Neural crest cell (in vitro differentiated cells): ENCODE data around the gene MBOAT2. TPM values are rescaled to one million over a fixed set of nuclear protein-coding genes. Genes with fewer than 3 reads are reported as not detected.
A peak's percentile ranks its signal among the peaks of the same experiment; 100 is the strongest.

Experiments used
- DNase-seq: peaks from one replicate; pipeline ENCODE4 v3.0.0; 2021; ENCODE audit warnings: low read depth, mixed read lengths, low spot score
- H3K27ac Mint-ChIP-seq: one replicate; pipeline ENCODE4 v1.8.0; 2021; ENCODE audit warnings: mild to moderate bottlenecking, mixed read lengths; ENCODE audit not compliant: unreplicated experiment
- H3K27me3 Mint-ChIP-seq: 2 replicates; pipeline ENCODE4 v1.8.0; 2021; ENCODE audit warnings: low read depth, mild to moderate bottlenecking, mixed read lengths
- H3K36me3 Mint-ChIP-seq: 2 replicates; pipeline ENCODE4 v1.8.0; 2021; ENCODE audit warnings: low read depth, mild to moderate bottlenecking, mixed read lengths
- H3K4me1 Mint-ChIP-seq: 2 replicates; pipeline ENCODE4 v1.8.0; 2021; ENCODE audit warnings: mixed read lengths
- H3K4me3 Mint-ChIP-seq: one replicate; pipeline ENCODE4 v1.8.0; 2021; ENCODE audit warnings: mild to moderate bottlenecking, mixed read lengths
- H3K9me3 Mint-ChIP-seq: 2 replicates; pipeline ENCODE4 v1.8.0; 2021; ENCODE audit warnings: mixed read lengths
- CTCF ChIP-seq: fragments of 200-600 bp; sonication (generic); conservative IDR thresholded peaks from 2 replicates; pipeline ENCODE4 v1.5.0; 2021; ENCODE audit warnings: antibody characterized with exemption, mild to moderate bottlenecking
- total RNA-seq: library from RNA; stranded (reverse); gene quantifications from 2 replicates; pipeline ENCODE4 v1.2.1, GENCODE V29; 2021

The MBOAT2 gene
- total RNA-seq, 1 donor from 2014 or later, result 53.1 TPM

GRCh38 chr2:8954990-8955389, 48.5 kb downstream of the MBOAT2 start:
- H3K4me3 Mint-ChIP-seq, result no peak overlapping the region
- DNase-seq, result no peak
- no peak overlapping the region for H3K27ac Mint-ChIP-seq
- H3K9me3 Mint-ChIP-seq, result peaks cover 21% of the 10 kb centered on the region
- peaks cover 54% of the 10 kb centered on the region for H3K36me3 Mint-ChIP-seq
- TF ChIP-seq CTCF, result no peak
- H3K4me1 Mint-ChIP-seq, result peaks cover 27% of the 10 kb centered on the region
- H3K27me3 Mint-ChIP-seq, result no peaks in the 10 kb centered on the region

GRCh38 chr2:8953525-8953924, 50.0 kb downstream of the MBOAT2 start:
- peaks cover 61% of the 10 kb centered on the region for H3K36me3 Mint-ChIP-seq
- no peaks in the 10 kb centered on the region for H3K27me3 Mint-ChIP-seq
- DNase-seq, result no peak
- no peak overlapping the region for H3K27ac Mint-ChIP-seq
- H3K4me3 Mint-ChIP-seq, result no peak overlapping the region
- TF ChIP-seq CTCF, result no peak
- peaks cover 18% of the 10 kb centered on the region for H3K4me1 Mint-ChIP-seq
- H3K9me3 Mint-ChIP-seq, result peaks cover 31% of the 10 kb centered on the region

GRCh38 chr2:8939486-8940114, 63.9 kb downstream of the MBOAT2 start:
- H3K36me3 Mint-ChIP-seq, result peaks cover 21% of the 10 kb centered on the region
- no peaks in the 10 kb centered on the region for H3K27me3 Mint-ChIP-seq
- DNase-seq, result no peak
- no peak overlapping the region for H3K4me3 Mint-ChIP-seq
- peaks cover 18% of the 10 kb centered on the region for H3K4me1 Mint-ChIP-seq
- no peak overlapping the region for H3K27ac Mint-ChIP-seq
- H3K9me3 Mint-ChIP-seq, result no peaks in the 10 kb centered on the region
- no peak for TF ChIP-seq CTCF

- Mint-ChIP-seq H3K27me3 (no peaks in the 10 kb centered on the region), H3K36me3 (peaks cover 25% of the 10 kb centered on the region), H3K4me3 (no peak overlapping the region), H3K27ac (peak overlapping the region; percentile 60), H3K4me1 (peaks cover 22% of the 10 kb centered on the region), H3K9me3 (no peaks in the 10 kb centered on the region)
- no peak for DNase-seq
- no peak for TF ChIP-seq CTCF
These were observed 65.1 kb downstream of the MBOAT2 start for GRCh38 chr2:8938384-8938783.

GRCh38 chr2:8935982-8936381, 67.5 kb downstream of the MBOAT2 start:
- Mint-ChIP-seq H3K27ac (no peak overlapping the region), H3K27me3 (no peaks in the 10 kb centered on the region), H3K36me3 (peaks cover 35% of the 10 kb centered on the region), H3K9me3 (no peaks in the 10 kb centered on the region), H3K4me3 (no peak overlapping the region), H3K4me1 (peaks cover 22% of the 10 kb centered on the region)
- TF ChIP-seq CTCF, result no peak
- no peak for DNase-seq

- no peaks in the 10 kb centered on the region for H3K27me3 Mint-ChIP-seq
- H3K9me3 Mint-ChIP-seq, result no peaks in the 10 kb centered on the region
- no peak for DNase-seq
- H3K36me3 Mint-ChIP-seq, result peaks cover 31% of the 10 kb centered on the region
- no peak overlapping the region for H3K27ac Mint-ChIP-seq
- H3K4me1 Mint-ChIP-seq, result peaks cover 19% of the 10 kb centered on the region
- no peak for TF ChIP-seq CTCF
- no peak overlapping the region for H3K4me3 Mint-ChIP-seq
These were observed 69.1 kb downstream of the MBOAT2 start for GRCh38 chr2:8934338-8934737.
